ENCODE data around the gene IRF1. TPM values are rescaled to one million over a fixed set of nuclear protein-coding genes. Genes with fewer than 3 reads are reported as not detected.

Gene IRF1
- total RNA-seq, 1 experiment from 2014 or later: 30.1 TPM

DNA sequence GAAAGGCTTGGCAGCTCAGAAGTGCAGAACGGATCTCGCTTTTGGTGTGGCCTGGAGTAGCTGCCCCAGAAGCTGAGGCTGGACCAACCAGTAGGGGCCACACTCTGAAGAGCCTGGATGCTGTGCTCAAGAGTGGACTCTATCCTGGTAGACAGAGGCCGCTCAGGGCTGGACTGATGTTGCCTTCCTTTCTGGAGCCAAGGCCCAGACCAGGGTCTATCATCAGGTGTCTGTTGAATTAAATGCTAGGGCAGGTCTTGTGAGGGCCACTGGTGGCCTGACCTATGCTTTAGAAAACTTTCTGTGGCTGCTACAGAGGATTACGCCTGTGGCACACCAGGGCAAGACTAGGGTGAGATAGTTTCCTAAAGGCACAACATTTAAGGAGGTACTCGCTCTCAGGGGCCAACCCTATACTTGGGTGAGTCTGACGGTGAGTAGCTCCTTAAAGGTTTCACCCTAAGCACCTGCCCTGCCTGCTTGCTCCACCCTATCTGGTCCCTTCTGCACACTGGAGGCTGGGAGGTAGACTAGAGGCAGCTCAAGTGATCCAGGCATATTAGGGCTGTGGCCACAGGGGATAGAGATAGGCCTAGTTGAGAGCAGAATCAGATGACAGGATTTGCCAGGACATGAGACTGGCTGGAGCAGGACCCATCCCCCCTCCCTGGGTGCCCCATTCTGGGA lies 9.8 kb upstream of the IRF1 start:
- no peak for TF ChIP-seq YY1 (IDR thresholded peaks at IDR 0.05; ENCODE audit: extremely low read depth, insufficient replicate concordance, low read depth, low read length)
- TF ChIP-seq ELF1 (IDR thresholded peaks at IDR 0.05; ENCODE audit: borderline replicate concordance, low read depth): no peak
- TF ChIP-seq SP1 (IDR thresholded peaks at IDR 0.05; ENCODE audit: low read depth): no peak
- no peak for TF ChIP-seq EZH2phosphoT487 (IDR thresholded peaks at IDR 0.05; ENCODE audit: borderline replicate concordance)
- TF ChIP-seq CEBPB (IDR thresholded peaks at IDR 0.05; ENCODE audit: low read depth): no peak
- no peak for TF ChIP-seq POLR2AphosphoS5 (IDR thresholded peaks at IDR 0.05; ENCODE audit: low read depth, low read length)
- TF ChIP-seq FOSL1 (IDR thresholded peaks at IDR 0.05; ENCODE audit: low read depth): no peak
- no peak for TF ChIP-seq TCF7L2 (IDR thresholded peaks at IDR 0.05; ENCODE audit: borderline replicate concordance, extremely low read depth, insufficient read depth, insufficient read length)
- TF ChIP-seq EGR1 (IDR thresholded peaks at IDR 0.05; ENCODE audit: low read depth): no peak
- TF ChIP-seq, protein P1, sequence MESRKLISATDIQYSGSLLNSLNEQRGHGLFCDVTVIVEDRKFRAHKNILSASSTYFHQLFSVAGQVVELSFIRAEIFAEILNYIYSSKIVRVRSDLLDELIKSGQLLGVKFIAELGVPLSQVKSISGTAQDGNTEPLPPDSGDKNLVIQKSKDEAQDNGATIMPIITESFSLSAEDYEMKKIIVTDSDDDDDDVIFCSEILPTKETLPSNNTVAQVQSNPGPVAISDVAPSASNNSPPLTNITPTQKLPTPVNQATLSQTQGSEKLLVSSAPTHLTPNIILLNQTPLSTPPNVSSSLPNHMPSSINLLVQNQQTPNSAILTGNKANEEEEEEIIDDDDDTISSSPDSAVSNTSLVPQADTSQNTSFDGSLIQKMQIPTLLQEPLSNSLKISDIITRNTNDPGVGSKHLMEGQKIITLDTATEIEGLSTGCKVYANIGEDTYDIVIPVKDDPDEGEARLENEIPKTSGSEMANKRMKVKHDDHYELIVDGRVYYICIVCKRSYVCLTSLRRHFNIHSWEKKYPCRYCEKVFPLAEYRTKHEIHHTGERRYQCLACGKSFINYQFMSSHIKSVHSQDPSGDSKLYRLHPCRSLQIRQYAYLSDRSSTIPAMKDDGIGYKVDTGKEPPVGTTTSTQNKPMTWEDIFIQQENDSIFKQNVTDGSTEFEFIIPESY (IDR thresholded peaks at IDR 0.05; ENCODE audit: extremely low read depth, insufficient replicate concordance, low read length): no peak
- no peak for TF ChIP-seq JUND (IDR thresholded peaks at IDR 0.05)
- TF ChIP-seq SIN3A (IDR thresholded peaks at IDR 0.05; ENCODE audit: low read depth): no peak
- no peak for TF ChIP-seq RAD21 (IDR thresholded peaks at IDR 0.05; ENCODE audit: low read depth)
- TF ChIP-seq, protein P2, sequence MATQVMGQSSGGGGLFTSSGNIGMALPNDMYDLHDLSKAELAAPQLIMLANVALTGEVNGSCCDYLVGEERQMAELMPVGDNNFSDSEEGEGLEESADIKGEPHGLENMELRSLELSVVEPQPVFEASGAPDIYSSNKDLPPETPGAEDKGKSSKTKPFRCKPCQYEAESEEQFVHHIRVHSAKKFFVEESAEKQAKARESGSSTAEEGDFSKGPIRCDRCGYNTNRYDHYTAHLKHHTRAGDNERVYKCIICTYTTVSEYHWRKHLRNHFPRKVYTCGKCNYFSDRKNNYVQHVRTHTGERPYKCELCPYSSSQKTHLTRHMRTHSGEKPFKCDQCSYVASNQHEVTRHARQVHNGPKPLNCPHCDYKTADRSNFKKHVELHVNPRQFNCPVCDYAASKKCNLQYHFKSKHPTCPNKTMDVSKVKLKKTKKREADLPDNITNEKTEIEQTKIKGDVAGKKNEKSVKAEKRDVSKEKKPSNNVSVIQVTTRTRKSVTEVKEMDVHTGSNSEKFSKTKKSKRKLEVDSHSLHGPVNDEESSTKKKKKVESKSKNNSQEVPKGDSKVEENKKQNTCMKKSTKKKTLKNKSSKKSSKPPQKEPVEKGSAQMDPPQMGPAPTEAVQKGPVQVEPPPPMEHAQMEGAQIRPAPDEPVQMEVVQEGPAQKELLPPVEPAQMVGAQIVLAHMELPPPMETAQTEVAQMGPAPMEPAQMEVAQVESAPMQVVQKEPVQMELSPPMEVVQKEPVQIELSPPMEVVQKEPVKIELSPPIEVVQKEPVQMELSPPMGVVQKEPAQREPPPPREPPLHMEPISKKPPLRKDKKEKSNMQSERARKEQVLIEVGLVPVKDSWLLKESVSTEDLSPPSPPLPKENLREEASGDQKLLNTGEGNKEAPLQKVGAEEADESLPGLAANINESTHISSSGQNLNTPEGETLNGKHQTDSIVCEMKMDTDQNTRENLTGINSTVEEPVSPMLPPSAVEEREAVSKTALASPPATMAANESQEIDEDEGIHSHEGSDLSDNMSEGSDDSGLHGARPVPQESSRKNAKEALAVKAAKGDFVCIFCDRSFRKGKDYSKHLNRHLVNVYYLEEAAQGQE (IDR thresholded peaks at IDR 0.05; ENCODE audit: low read depth): no peak
- no peak for TF ChIP-seq EZH2 (IDR thresholded peaks at IDR 0.05)
- TF ChIP-seq CBX3 (IDR thresholded peaks at IDR 0.05; ENCODE audit: low read depth): no peak
- TF ChIP-seq, protein P3, sequence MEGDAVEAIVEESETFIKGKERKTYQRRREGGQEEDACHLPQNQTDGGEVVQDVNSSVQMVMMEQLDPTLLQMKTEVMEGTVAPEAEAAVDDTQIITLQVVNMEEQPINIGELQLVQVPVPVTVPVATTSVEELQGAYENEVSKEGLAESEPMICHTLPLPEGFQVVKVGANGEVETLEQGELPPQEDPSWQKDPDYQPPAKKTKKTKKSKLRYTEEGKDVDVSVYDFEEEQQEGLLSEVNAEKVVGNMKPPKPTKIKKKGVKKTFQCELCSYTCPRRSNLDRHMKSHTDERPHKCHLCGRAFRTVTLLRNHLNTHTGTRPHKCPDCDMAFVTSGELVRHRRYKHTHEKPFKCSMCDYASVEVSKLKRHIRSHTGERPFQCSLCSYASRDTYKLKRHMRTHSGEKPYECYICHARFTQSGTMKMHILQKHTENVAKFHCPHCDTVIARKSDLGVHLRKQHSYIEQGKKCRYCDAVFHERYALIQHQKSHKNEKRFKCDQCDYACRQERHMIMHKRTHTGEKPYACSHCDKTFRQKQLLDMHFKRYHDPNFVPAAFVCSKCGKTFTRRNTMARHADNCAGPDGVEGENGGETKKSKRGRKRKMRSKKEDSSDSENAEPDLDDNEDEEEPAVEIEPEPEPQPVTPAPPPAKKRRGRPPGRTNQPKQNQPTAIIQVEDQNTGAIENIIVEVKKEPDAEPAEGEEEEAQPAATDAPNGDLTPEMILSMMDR (IDR thresholded peaks at IDR 0.05 in 2 of 3, conservative IDR thresholded peaks at IDR 0.05 in 1 of 3; ENCODE audit: borderline replicate concordance in 1 of 3, insufficient read depth in 1 of 3, low read depth in 2 of 3, low read length in 2 of 3): no peak
- POLR2A ChIA-PET: interaction anchor here (1.4 to 1.8 kb wide), 3 partner anchors 9 to 206 kb away, joined by 4 to 10 read pairs (median 9); partner anchors contain the start of genes IRF1 and SLC22A4
- H3K9me3 ChIP-seq (ENCODE audit: control insufficient read depth in 1 of 2, insufficient read depth in 1 of 2, low read depth in 1 of 2, low read length in 2 of 2): no peaks in the 10 kb centered on the region
- H3K4me2 ChIP-seq (ENCODE audit: low read length): no peak overlapping the region
- RAD21 ChIA-PET (ENCODE audit: low non-redundant PET in 1 of 2, low total read pairs in 2 of 2, uncharacterized antibody in 2 of 2, unreplicated experiment in 2 of 2): interaction anchor here (1.0 to 2.8 kb wide), 5 partner anchors 74 to 114 kb away, joined by 3 to 13 read pairs (median 8); no protein-coding TSS in a partner anchor
- no TSS peak for BruUV-seq (replicated peaks)
- peaks cover 16 to 62% of the 10 kb centered on the region in 2 experiments for H3K4me1 ChIP-seq (ENCODE audit: control insufficient read depth in 1 of 2, insufficient read depth in 2 of 2, low read length in 2 of 2)
- intact Hi-C loops (cut with micrococcal nuclease): loop anchor here (5.0 kb wide), 1 partner anchor 433 kb away; no protein-coding TSS in a partner anchor
- H3K79me2 ChIP-seq (ENCODE audit: insufficient read depth, low read length): no peaks in the 10 kb centered on the region
- ATAC-seq: no peak
- CTCF ChIA-PET: interaction anchor here (0.7 to 2.8 kb wide), 20 partner anchors 10 to 321 kb away, joined by 3 to 37 read pairs (median 4); partner anchors contain the start of genes IRF1 and SLC22A4
- H3K9ac ChIP-seq (ENCODE audit: low read length): no peak overlapping the region
- no peaks in the 10 kb centered on the region for H4K20me1 ChIP-seq (ENCODE audit: insufficient read depth)
- no peak overlapping the region; the same call in 1 of the 2 replicates for H3K27ac ChIP-seq (ENCODE audit: low read depth, low read length)
- H2AFZ ChIP-seq (ENCODE audit: low read depth, low read length, poor library complexity, severe bottlenecking): no peak overlapping the region
- H3K27me3 ChIP-seq (ENCODE audit: insufficient read depth, low read length): no peaks in the 10 kb centered on the region
- H3K4me3 ChIP-seq (replicated peaks in 1 of 2; ENCODE audit: low read depth in 1 of 2, low read length in 2 of 2): no peak overlapping the region
- no peak for DNase-seq (ENCODE audit: low read depth, low spot score)
- H3K36me3 ChIP-seq (ENCODE audit: control insufficient read depth in 1 of 2, insufficient read depth in 2 of 2, low read length in 2 of 2): no peaks in the 10 kb centered on the region
- H3K9me2 ChIP-seq (ENCODE audit: insufficient read depth): no peaks in the 10 kb centered on the region

All from HCT116 (cell line).